ENCODE results near the gene PLEKHA5.

Gene PLEKHA5

DNA sequence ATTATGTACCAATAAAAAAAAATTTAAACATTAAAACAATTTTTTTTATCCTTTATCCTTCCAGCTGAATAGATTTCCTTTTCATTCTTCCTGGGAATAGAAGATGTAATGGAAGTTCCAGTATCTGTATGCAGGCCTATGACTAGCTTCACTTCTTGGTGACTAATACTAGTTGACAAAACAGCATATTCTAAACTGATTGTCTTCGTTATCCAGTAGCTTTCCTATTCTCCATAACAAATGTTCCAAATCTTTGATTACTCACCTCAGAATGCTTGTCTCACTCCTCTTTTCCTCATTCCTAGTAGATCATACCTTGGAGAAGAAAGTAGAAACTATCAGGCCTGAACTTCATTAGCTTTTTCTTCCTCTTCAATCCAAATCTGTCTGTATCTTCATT, 70.7 kb downstream of the PLEKHA5 start (continued):
- no peak for TF ChIP-seq ARNTL (CRISPR knock-in tag; IDR thresholded peaks at IDR 0.05; ENCODE audit: borderline replicate concordance, low read depth)
- TF ChIP-seq PATZ1 (CRISPR knock-in tag; IDR thresholded peaks at IDR 0.05; ENCODE audit: borderline replicate concordance): no peak
- no peak for TF ChIP-seq ZNF8 (CRISPR knock-in tag; IDR thresholded peaks at IDR 0.05)
- no peak for TF ChIP-seq ZFP3 (CRISPR knock-in tag; IDR thresholded peaks at IDR 0.05)

DNA sequence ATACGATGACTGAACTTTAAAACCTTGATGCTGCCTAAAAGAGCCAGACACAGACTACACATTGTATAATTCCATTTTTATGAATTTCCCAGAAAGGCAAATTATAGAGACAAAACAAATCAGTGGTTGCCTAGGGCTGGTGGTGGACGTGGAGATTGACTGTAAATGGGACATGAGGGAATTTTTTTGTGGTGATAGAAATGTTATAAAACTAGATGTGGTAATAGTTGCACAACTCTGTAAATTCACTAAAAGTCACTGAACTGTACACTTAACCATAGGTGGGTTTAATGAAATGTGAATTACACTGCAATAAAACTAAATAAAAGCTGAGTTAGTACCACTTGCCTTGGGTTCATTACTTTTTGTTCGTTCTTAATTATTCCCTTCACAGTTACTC, 72.1 kb downstream of the PLEKHA5 start:
- no peak for TF ChIP-seq ESRRG (CRISPR knock-in tag; IDR thresholded peaks at IDR 0.05)
- TF ChIP-seq, protein P1, sequence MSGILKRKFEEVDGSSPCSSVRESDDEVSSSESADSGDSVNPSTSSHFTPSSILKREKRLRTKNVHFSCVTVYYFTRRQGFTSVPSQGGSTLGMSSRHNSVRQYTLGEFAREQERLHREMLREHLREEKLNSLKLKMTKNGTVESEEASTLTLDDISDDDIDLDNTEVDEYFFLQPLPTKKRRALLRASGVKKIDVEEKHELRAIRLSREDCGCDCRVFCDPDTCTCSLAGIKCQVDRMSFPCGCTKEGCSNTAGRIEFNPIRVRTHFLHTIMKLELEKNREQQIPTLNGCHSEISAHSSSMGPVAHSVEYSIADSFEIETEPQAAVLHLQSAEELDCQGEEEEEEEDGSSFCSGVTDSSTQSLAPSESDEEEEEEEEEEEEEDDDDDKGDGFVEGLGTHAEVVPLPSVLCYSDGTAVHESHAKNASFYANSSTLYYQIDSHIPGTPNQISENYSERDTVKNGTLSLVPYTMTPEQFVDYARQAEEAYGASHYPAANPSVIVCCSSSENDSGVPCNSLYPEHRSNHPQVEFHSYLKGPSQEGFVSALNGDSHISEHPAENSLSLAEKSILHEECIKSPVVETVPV (CRISPR knock-in tag; IDR thresholded peaks at IDR 0.05): no peak
- ATAC-seq: no peak

GRCh38 chr12:19203013-19203412, 73.5 kb downstream of the PLEKHA5 start:
- ATAC-seq: no peak
- TF ChIP-seq OSR1 (CRISPR knock-in tag; IDR thresholded peaks at IDR 0.05) (no peak), ARNTL (CRISPR knock-in tag; IDR thresholded peaks at IDR 0.05; ENCODE audit: borderline replicate concordance, low read depth) (no peak), ESRRG (CRISPR knock-in tag; IDR thresholded peaks at IDR 0.05) (no peak)

DNA sequence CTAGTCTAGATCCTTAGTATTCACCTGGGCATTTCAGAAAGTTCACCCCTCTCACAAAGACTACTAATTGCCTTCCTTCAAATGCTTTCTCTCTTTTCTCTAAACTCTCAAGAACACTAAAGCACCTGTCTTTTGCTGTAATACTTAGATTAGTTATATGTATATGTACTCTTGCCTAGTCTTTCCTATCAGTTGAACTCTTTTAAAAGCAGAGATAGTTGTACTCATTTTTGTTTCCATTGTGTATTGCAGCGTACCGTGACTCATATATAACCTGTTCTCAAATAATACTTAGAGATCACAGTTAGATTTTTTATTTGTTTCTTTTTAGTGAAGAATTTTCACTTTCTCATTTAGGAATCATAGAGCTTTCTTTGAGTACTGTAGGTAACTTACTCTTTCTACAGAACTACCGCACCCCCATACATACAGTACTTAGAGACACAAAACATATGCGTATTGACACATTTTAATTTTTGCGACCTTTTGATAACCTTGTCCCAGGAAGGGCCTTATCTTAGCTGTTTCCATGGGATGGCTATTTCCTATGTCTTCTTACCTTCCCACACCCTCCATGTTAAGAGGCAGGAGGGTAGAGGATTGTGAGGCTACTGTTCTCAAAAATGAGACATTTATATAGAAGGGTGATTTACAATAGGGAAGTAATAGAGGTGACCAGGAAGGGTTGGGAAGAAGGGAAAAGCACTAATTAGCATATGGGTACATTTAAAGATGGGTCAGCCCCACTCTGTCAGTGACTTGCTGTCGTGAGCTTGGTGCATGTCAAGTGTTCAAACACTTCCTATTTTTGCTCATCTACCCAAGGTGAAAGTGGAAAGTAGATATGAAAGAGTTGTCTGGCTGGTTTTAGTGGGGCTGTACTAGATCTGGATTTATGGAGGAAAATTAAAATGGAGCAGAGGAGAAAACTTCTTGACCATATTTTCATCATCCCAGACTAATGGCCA, 74.3 kb downstream of the PLEKHA5 start:
- no peak for TF ChIP-seq POU6F1 (CRISPR knock-in tag; IDR thresholded peaks at IDR 0.05; ENCODE audit: borderline replicate concordance, low read depth)
- TF ChIP-seq TOX (CRISPR knock-in tag; IDR thresholded peaks at IDR 0.05; ENCODE audit: borderline replicate concordance): no peak
- no peak for TF ChIP-seq TSHZ2 (CRISPR knock-in tag; IDR thresholded peaks at IDR 0.05)
- no peak for TF ChIP-seq ZNF70 (CRISPR knock-in tag; IDR thresholded peaks at IDR 0.05)
- no peak for TF ChIP-seq CSDC2 (CRISPR knock-in tag; IDR thresholded peaks at IDR 0.05)
- no peak for TF ChIP-seq GLIS3 (CRISPR knock-in tag; IDR thresholded peaks at IDR 0.05)
- no peak for ATAC-seq

DNA sequence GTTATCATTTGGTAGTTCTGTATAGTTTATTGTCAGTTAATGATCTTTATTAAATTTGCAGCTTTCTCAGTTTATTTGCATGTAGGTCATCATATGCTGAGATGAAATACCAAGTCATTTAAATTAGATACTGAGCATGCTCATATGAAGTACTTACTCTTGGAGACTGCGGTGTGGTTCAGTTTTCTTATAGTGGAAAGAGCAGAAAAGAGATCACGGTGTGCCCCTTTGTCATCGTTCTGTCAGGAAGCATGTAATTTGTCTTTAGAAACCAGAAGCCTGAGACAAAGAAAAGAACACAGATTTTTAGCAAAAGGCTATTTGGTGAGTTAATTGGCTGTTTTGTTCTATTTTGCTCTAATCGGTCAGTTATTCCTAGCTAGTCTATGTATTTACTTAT, 75.6 kb downstream of the PLEKHA5 start:
- TF ChIP-seq SNAI2 (CRISPR knock-in tag; IDR thresholded peaks at IDR 0.05) (no peak), GLIS3 (CRISPR knock-in tag; IDR thresholded peaks at IDR 0.05) (no peak), ISL1 (CRISPR knock-in tag; IDR thresholded peaks at IDR 0.05) (no peak), OSR1 (CRISPR knock-in tag; IDR thresholded peaks at IDR 0.05) (no peak), PPARA (CRISPR knock-in tag; IDR thresholded peaks at IDR 0.05; ENCODE audit: borderline replicate concordance) (no peak), BACH2 (CRISPR knock-in tag; IDR thresholded peaks at IDR 0.05; ENCODE audit: borderline replicate concordance) (no peak), TSHZ2 (CRISPR knock-in tag; IDR thresholded peaks at IDR 0.05) (no peak), ZC3H10 (CRISPR knock-in tag; IDR thresholded peaks at IDR 0.05) (no peak), RARB (CRISPR knock-in tag; IDR thresholded peaks at IDR 0.05) (no peak), PATZ1 (CRISPR knock-in tag; IDR thresholded peaks at IDR 0.05; ENCODE audit: borderline replicate concordance) (no peak)
- no peak for ATAC-seq

All from SK-N-SH treated with all-trans-retinoic acid at 6 μM for 48 hours (cell line).